Breast epithelium (tissue), 3 donors: Measurements from ENCODE around the gene CTIF.

ENCODE experiments used
- CTCF ChIP-seq, 3 donors: fragments of 450-650 bp; IDR thresholded peaks; one replicate each; pipeline ENCODE4 v1.5.1; 2016 to 2017; ENCODE audit warnings: antibody characterized with exemption in 3 of 3, mild to moderate bottlenecking in 3 of 3, moderate library complexity in 3 of 3
- POLR2A ChIP-seq: fragments of 450-650 bp; IDR thresholded peaks from one replicate; pipeline ENCODE4 v1.6.1; 2016; ENCODE audit warnings: antibody characterized with exemption, mild to moderate bottlenecking, moderate library complexity
- POLR2AphosphoS5 ChIP-seq, 3 donors: sonication (generic); formaldehyde crosslinking; IDR thresholded peaks; one replicate each; pipeline ENCODE4 v1.6.1; 2017; ENCODE audit warnings: antibody characterized with exemption in 3 of 3

- TF ChIP-seq CTCF (IDR thresholded peaks at IDR 0.05), result no peak
- TF ChIP-seq POLR2A, result no peak
- TF ChIP-seq POLR2AphosphoS5 (IDR thresholded peaks at IDR 0.05), result no peak
These were observed 118.8 kb downstream of the CTIF start for GRCh38 chr18:48657447-48658120.
